Thyroid gland (tissue), 4 donors: Measurements from ENCODE around the gene ZNF598.

Source experiments
- POLR2A ChIP-seq, 2 donors: fragments of 450-650 bp; IDR thresholded peaks; one replicate each; pipeline ENCODE4 v1.6.1; 2017; ENCODE audit warnings: antibody characterized with exemption in 2 of 2, mild to moderate bottlenecking in 2 of 2, moderate library complexity in 1 of 2
- TF ChIP-seq, protein P1 (sequence below), 6 experiments: fragments of 200-600 bp in 3 of 6; fragments of 450-650 bp in 3 of 6; sonication (generic) in 3 of 6; IDR thresholded peaks; one replicate each; pipeline ENCODE4 v1.5.1; 2016 to 2019; ENCODE audit warnings: antibody characterized with exemption in 6 of 6, mild to moderate bottlenecking in 2 of 6, inconsistent platforms in 1 of 6, moderate library complexity in 1 of 6

DNA sequence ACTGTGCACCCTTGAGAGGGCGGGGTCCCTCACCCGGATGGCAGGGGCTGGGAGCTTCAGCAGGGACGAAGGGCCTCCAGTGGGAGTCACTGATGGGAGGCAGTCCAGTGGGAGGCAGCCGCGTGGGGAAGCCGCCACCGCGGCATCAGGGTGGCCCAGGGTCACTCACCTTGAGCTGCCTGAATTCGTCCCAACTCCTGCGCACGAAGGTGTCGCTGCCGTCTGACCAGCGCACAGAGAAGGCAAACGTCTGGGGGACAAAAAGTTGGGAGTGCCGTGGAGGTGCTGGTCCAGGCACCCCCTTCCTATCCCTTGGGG lies 28.9 kb downstream of the ZNF598 start:
- TF ChIP-seq POLR2A (IDR thresholded peaks at IDR 0.05): no peak
- TF ChIP-seq, protein P1, sequence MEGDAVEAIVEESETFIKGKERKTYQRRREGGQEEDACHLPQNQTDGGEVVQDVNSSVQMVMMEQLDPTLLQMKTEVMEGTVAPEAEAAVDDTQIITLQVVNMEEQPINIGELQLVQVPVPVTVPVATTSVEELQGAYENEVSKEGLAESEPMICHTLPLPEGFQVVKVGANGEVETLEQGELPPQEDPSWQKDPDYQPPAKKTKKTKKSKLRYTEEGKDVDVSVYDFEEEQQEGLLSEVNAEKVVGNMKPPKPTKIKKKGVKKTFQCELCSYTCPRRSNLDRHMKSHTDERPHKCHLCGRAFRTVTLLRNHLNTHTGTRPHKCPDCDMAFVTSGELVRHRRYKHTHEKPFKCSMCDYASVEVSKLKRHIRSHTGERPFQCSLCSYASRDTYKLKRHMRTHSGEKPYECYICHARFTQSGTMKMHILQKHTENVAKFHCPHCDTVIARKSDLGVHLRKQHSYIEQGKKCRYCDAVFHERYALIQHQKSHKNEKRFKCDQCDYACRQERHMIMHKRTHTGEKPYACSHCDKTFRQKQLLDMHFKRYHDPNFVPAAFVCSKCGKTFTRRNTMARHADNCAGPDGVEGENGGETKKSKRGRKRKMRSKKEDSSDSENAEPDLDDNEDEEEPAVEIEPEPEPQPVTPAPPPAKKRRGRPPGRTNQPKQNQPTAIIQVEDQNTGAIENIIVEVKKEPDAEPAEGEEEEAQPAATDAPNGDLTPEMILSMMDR (IDR thresholded peaks at IDR 0.05): no peak
